Right ventricle myocardium superior (tissue), 1 donor: Measurements from ENCODE around the gene KIF22. TPM values are rescaled to one million over a fixed set of nuclear protein-coding genes. Genes with fewer than 3 reads are reported as not detected.
A peak's percentile ranks its signal among the peaks of the same experiment; 100 is the strongest.
"Not testable (repeated sequence)": the region's sequence is repeated elsewhere in the genome, so short reads cannot be mapped to it uniquely, and the experiment has no call there.

Experiments used
- ATAC-seq: fragments of 200-7000 bp; cut with Tn5 transposase; one replicate; pipeline ENCODE4 v1.9.1; 2020; ENCODE audit warnings: mild to moderate bottlenecking; ENCODE audit not compliant: poor library complexity
- DNase-seq: peaks from one replicate; pipeline ENCODE4 v3.0.0-alpha.2; 2020
- intact Hi-C: fragments of 100-400 bp; cut with DNase I; formaldehyde crosslinking; loops from one replicate; pipeline ENCODE4 v1.11.2; 2022
- total RNA-seq: library from RNA; stranded (reverse); fragmentation: NEBNext Ultra II Directional; extraction: Animal tissue kit (Norgen Biotek cat#: 25700); gene quantifications from one replicate; pipeline ENCODE4 v1.2.1, GENCODE V29; 2021
- donor health status: DM: no; HTN: yes; CAD: no; lungs with severe emphysema.

Gene KIF22
- total RNA-seq, 1 donor from 2014 or later: 59.8 TPM

- peak; percentile 62 for DNase-seq
- intact Hi-C loops: no loop called here
- peak; percentile 4 for ATAC-seq
These were observed 30.4 kb downstream of the KIF22 start for GRCh38 chr16:29820730-29821642.

- DNase-seq (no peak), ATAC-seq (no peak)
- intact Hi-C loops: no loop called here
These were observed 31.1 kb downstream of the KIF22 start for GRCh38 chr16:29821643-29822115.

- DNase-seq (no peak), ATAC-seq (peak; percentile 42)
- intact Hi-C loops: no loop called here
These were observed 34.1 kb downstream of the KIF22 start for GRCh38 chr16:29824589-29825144.

GRCh38 chr16:29825145-29826044 is 34.8 kb downstream of the KIF22 start:
- peak; percentile 65 for ATAC-seq
- peak; percentile 62 for DNase-seq
- intact Hi-C loops: no loop called here

- DNase-seq (no peak), ATAC-seq (no peak)
- intact Hi-C loops: no loop called here
These were observed 35.8 kb downstream of the KIF22 start for GRCh38 chr16:29826342-29826695.

GRCh38 chr16:29830774-29831173 is 40.2 kb downstream of the KIF22 start:
- intact Hi-C loops: no loop called here
- DNase-seq (no peak), ATAC-seq (no peak)

GRCh38 chr16:29831490-29831889 is 40.9 kb downstream of the KIF22 start:
- intact Hi-C loops: no loop called here
- ATAC-seq (peak; percentile 86), DNase-seq (peak; percentile 62)

- intact Hi-C loops: not testable (repeated sequence)
These were observed 42.7 kb downstream of the KIF22 start for GRCh38 chr16:29833219-29833618.

GRCh38 chr16:29834079-29834478 is 43.5 kb downstream of the KIF22 start:
- intact Hi-C loops: loop anchor here (2.0 kb wide), 1 partner anchor 49 kb away; no protein-coding TSS in a partner anchor
- ATAC-seq (no peak), DNase-seq (no peak)

More at GRCh38 chr16:29833219-29833618, 42.7 kb downstream of the KIF22 start:
- not testable (repeated sequence) for ATAC-seq, DNase-seq

GRCh38 chr16:29835926-29836325 is 45.4 kb downstream of the KIF22 start:
- DNase-seq: no peak
- intact Hi-C loops: loop anchor here (2.0 kb wide), 1 partner anchor 51 kb away; no protein-coding TSS in a partner anchor
- no peak for ATAC-seq

- DNase-seq (no peak), ATAC-seq (no peak)
- intact Hi-C loops: no loop called here
These were observed 46.1 kb downstream of the KIF22 start for GRCh38 chr16:29836623-29837022.

GRCh38 chr16:29837841-29838240 is 47.3 kb downstream of the KIF22 start:
- ATAC-seq (no peak), DNase-seq (no peak)
- intact Hi-C loops: no loop called here

GRCh38 chr16:29839822-29840221 is 49.3 kb downstream of the KIF22 start:
- intact Hi-C loops: loop anchor here (10.0 kb wide), 1 partner anchor 135 kb away; no protein-coding TSS in a partner anchor

GRCh38 chr16:29840240-29840639 is 49.7 kb downstream of the KIF22 start:
- no peak for ATAC-seq
- intact Hi-C loops: loop anchor here (10.0 kb wide), 1 partner anchor 135 kb away; no protein-coding TSS in a partner anchor
- DNase-seq: no peak

More at GRCh38 chr16:29839822-29840221, 49.3 kb downstream of the KIF22 start:
- DNase-seq: no peak
- ATAC-seq: peak; percentile 62

- DNase-seq (no peak), ATAC-seq (no peak)
- intact Hi-C loops: loop anchor here (10.0 kb wide), 1 partner anchor 137 kb away; no protein-coding TSS in a partner anchor
These were observed 51.1 kb downstream of the KIF22 start for GRCh38 chr16:29841631-29842030.

GRCh38 chr16:29842732-29843346 is 52.3 kb downstream of the KIF22 start:
- ATAC-seq (no peak), DNase-seq (no peak)
- intact Hi-C loops: loop anchor here (10.0 kb wide), 1 partner anchor 138 kb away; no protein-coding TSS in a partner anchor

- ATAC-seq (no peak), DNase-seq (no peak)
- intact Hi-C loops: loop anchor here (10.0 kb wide), 1 partner anchor 139 kb away; no protein-coding TSS in a partner anchor
These were observed 53.4 kb downstream of the KIF22 start for GRCh38 chr16:29843931-29844330.
